H9 (cell line): ENCODE results near the gene DCAF5. TPM values are rescaled to one million over a fixed set of nuclear protein-coding genes. Genes with fewer than 3 reads are reported as not detected.

ENCODE experiments used
- DNase-seq: peaks from one replicate; pipeline ENCODE4 v3.0.0-alpha.2; 2017
- H2AFZ ChIP-seq: one replicate; pipeline ENCODE4 v1.6.1; 2013; ENCODE audit warnings: mild to moderate bottlenecking, low read length, control low read depth, moderate library complexity
- H2AK5ac ChIP-seq: 2 replicates; pipeline ENCODE4 v1.6.1; 2013; ENCODE audit warnings: low read length, control low read depth, mixed read lengths; ENCODE audit not compliant: insufficient read length
- H2BK120ac ChIP-seq: one replicate; pipeline ENCODE4 v1.6.1; 2013; ENCODE audit warnings: low read depth, mild to moderate bottlenecking, low read length, control low read depth, inconsistent platforms; ENCODE audit not compliant: poor library complexity, severe bottlenecking
- H2BK12ac ChIP-seq: 2 replicates; pipeline ENCODE4 v1.6.1; 2013; ENCODE audit warnings: low read length, control low read depth, mixed read lengths, low read depth; ENCODE audit not compliant: insufficient read length
- H2BK15ac ChIP-seq: 2 replicates; pipeline ENCODE4 v1.6.1; 2013; ENCODE audit warnings: low read depth, low read length, control low read depth
- H2BK20ac ChIP-seq: one replicate; pipeline ENCODE4 v1.6.1; 2013; ENCODE audit warnings: low read depth, mild to moderate bottlenecking, low read length, control low read depth, inconsistent platforms; ENCODE audit not compliant: poor library complexity, severe bottlenecking
- H2BK5ac ChIP-seq: 2 replicates; pipeline ENCODE4 v1.6.1; 2013; ENCODE audit warnings: low read length, control low read depth, mixed read lengths; ENCODE audit not compliant: insufficient read length
- H3K14ac ChIP-seq: 2 replicates; pipeline ENCODE4 v1.6.1; 2013; ENCODE audit warnings: low read length, control low read depth; ENCODE audit not compliant: insufficient read depth
- H3K18ac ChIP-seq: 2 replicates; pipeline ENCODE4 v1.6.1; 2013; ENCODE audit warnings: low read depth, mild to moderate bottlenecking, mixed read lengths, low read length, control low read depth; ENCODE audit not compliant: insufficient read length
- H3K23ac ChIP-seq: 2 replicates; pipeline ENCODE4 v1.6.1; 2013; ENCODE audit warnings: low read length, control low read depth, mixed read lengths, low read depth; ENCODE audit not compliant: insufficient read length
- H3K23me2 ChIP-seq: 2 replicates; pipeline ENCODE4 v1.6.1; 2013; ENCODE audit warnings: low read depth, mild to moderate bottlenecking, mixed read lengths, low read length, control low read depth; ENCODE audit not compliant: insufficient read length, poor library complexity, severe bottlenecking
- H3K27ac ChIP-seq: 2 replicates; pipeline ENCODE4 v1.5.1; 2013; ENCODE audit warnings: low read length, control low read depth, mixed read lengths, low read depth; ENCODE audit not compliant: insufficient read length
- H3K27me3 ChIP-seq: 2 replicates; pipeline ENCODE4 v1.6.1; 2013; ENCODE audit warnings: low read length, control low read depth, inconsistent platforms; ENCODE audit not compliant: insufficient read depth
- H3K4ac ChIP-seq: 2 replicates; pipeline ENCODE4 v1.6.1; 2013; ENCODE audit warnings: low read depth, mild to moderate bottlenecking, control low read depth, inconsistent platforms, low read length, moderate library complexity
- H3K4me1 ChIP-seq: 2 replicates; pipeline ENCODE4 v1.6.1; 2013; ENCODE audit warnings: low read length, control low read depth, inconsistent platforms; ENCODE audit not compliant: insufficient read depth
- H3K4me2 ChIP-seq: 2 replicates; pipeline ENCODE4 v1.6.1; 2013; ENCODE audit warnings: low read length, control low read depth, mixed read lengths; ENCODE audit not compliant: insufficient read length, insufficient read depth
- H3K56ac ChIP-seq: 2 replicates; pipeline ENCODE4 v1.6.1; 2013; ENCODE audit warnings: low read depth, mild to moderate bottlenecking, mixed read lengths, low read length, control low read depth; ENCODE audit not compliant: insufficient read length
- H3K79me1 ChIP-seq: 2 replicates; pipeline ENCODE4 v1.6.1; 2013; ENCODE audit warnings: low read depth, mild to moderate bottlenecking, moderate library complexity, low read length, control low read depth, inconsistent platforms; ENCODE audit not compliant: insufficient read depth, poor library complexity, severe bottlenecking
- H3K79me2 ChIP-seq: 2 replicates; pipeline ENCODE4 v1.6.1; 2013; ENCODE audit warnings: low read length, control low read depth, inconsistent platforms; ENCODE audit not compliant: insufficient read depth
- H3K9ac ChIP-seq: 2 replicates; pipeline ENCODE4 v1.6.1; 2013; ENCODE audit warnings: low read length, control low read depth, mixed read lengths; ENCODE audit not compliant: insufficient read length; ENCODE audit errors: extremely low read depth
- H3K9me3 ChIP-seq: one replicate; pipeline ENCODE4 v1.6.1; 2013; ENCODE audit warnings: low read depth, low read length, inconsistent platforms; ENCODE audit not compliant: control insufficient read depth
- H3T11ph ChIP-seq: one replicate; pipeline ENCODE4 v1.6.1; 2013; ENCODE audit warnings: mild to moderate bottlenecking, low read length, control low read depth, inconsistent platforms
- H4K20me1 ChIP-seq: one replicate; pipeline ENCODE4 v1.6.1; 2013; ENCODE audit not compliant: control insufficient read depth, insufficient read length, insufficient read depth
- H4K5ac ChIP-seq: 2 replicates; pipeline ENCODE4 v1.6.1; 2013; ENCODE audit warnings: low read depth, mild to moderate bottlenecking, mixed read lengths, low read length, control low read depth; ENCODE audit not compliant: insufficient read length
- H4K8ac ChIP-seq: replicated peaks from 2 replicates; pipeline ENCODE4 v1.6.1; 2013; ENCODE audit warnings: low read length, control low read depth, mixed read lengths, low read depth; ENCODE audit not compliant: insufficient read length
- H4K91ac ChIP-seq: 2 replicates; pipeline ENCODE4 v1.6.1; 2013; ENCODE audit warnings: low read depth, mild to moderate bottlenecking, moderate library complexity, mixed read lengths, low read length, control low read depth; ENCODE audit not compliant: insufficient read length
- H3K27ac Mint-ChIP-seq, 3 experiments: 2 replicates in 2 of 3; 3 replicates in 1 of 3; pipeline ENCODE4 v1.8.0; 2020 to 2021; ENCODE audit warnings: mixed read lengths in 3 of 3, mild to moderate bottlenecking in 1 of 3, moderate library complexity in 1 of 3
- H3K27me3 Mint-ChIP-seq: 2 replicates; pipeline ENCODE4 v1.8.0; 2021; ENCODE audit warnings: low read depth, mild to moderate bottlenecking, moderate library complexity, mixed read lengths
- H3K36me3 Mint-ChIP-seq, 3 experiments: 2 replicates in 2 of 3; 3 replicates in 1 of 3; pipeline ENCODE4 v1.8.0; 2020 to 2021; ENCODE audit warnings: low read depth in 3 of 3, mixed read lengths in 3 of 3; ENCODE audit not compliant: insufficient read depth in 1 of 3
- H3K4me1 Mint-ChIP-seq, 2 experiments: 2 replicates each; pipeline ENCODE4 v1.8.0; 2020; ENCODE audit warnings: mixed read lengths in 2 of 2
- H3K4me3 Mint-ChIP-seq, 2 experiments: 2 replicates in 1 of 2; 3 replicates in 1 of 2; pipeline ENCODE4 v1.8.0; 2020 to 2021; ENCODE audit warnings: mild to moderate bottlenecking in 2 of 2, mixed read lengths in 2 of 2, moderate library complexity in 1 of 2
- H3K9me3 Mint-ChIP-seq, 2 experiments: 2 replicates in 1 of 2; 3 replicates in 1 of 2; pipeline ENCODE4 v1.8.0; 2020; ENCODE audit warnings: mild to moderate bottlenecking in 2 of 2, mixed read lengths in 2 of 2, moderate library complexity in 1 of 2
- WGBS: extraction: QIAGEN DNeasy Blood & Tissue Kit; methylation state at CpG from one replicate; pipeline ENCODE4 v1.1.7; 2013; ENCODE audit warnings: missing lambda C conversion rate, low lambda C conversion rate, mixed read lengths; ENCODE audit not compliant: insufficient read length; ENCODE audit errors: extremely low coverage; 5-methylcytosine and 5-hydroxymethylcytosine counted together
- total RNA-seq: library from RNA; stranded (reverse); gene quantifications from 2 replicates; pipeline ENCODE4 v1.2.1, GENCODE V29; 2021
- TF ChIP-seq, protein P1 (sequence below): fragments of 200-600 bp; sonication (generic); conservative IDR thresholded peaks from 3 replicates; pipeline ENCODE4 v1.8.0; 2021; ENCODE audit warnings: antibody characterized with exemption, mild to moderate bottlenecking

DCAF5 gene
- total RNA-seq, 1 experiment from 2014 or later: 31.4 TPM

DNA sequence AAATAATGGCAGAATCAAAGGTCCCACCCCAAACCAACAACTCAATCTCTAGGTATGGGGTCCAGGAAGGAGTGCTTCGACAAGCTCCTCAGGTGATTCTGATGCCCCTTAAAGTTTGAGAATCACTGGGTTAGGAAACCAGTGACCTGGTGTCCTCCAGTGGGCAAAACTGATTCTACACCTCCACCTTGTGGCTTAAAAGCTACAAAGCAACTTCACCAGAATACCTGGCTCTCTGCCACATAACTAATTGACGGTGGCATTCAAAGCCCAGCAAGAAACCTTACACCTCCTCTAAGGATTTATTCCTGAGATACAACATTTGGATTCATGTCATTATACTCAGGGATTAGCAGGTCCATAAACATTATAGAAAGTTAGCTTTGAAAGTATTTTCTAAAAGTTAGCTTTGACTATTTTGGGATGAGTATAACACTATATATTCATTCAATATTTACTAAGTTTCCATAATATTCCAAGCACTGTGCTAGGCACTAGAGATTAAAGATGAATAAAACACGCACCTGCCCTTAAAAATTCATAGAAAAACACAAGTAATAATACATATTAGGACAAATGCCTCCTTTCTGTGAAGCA is 45.4 kb downstream of the DCAF5 start:
- no peak overlapping the region for H3K9ac ChIP-seq
- no peak overlapping the region for H4K5ac ChIP-seq
- H4K8ac ChIP-seq: no peak overlapping the region
- no peak overlapping the region for H2BK5ac ChIP-seq
- H3K4me2 ChIP-seq: no peak overlapping the region
- no peaks in the 10 kb centered on the region for H3K79me1 ChIP-seq
- no peak overlapping the region for H2BK20ac ChIP-seq
- H2BK15ac ChIP-seq: no peak overlapping the region
- no peak overlapping the region for H3K56ac ChIP-seq
- H3K4ac ChIP-seq: no peak overlapping the region
- H2AFZ ChIP-seq: no peak overlapping the region
- H3K4me1 ChIP-seq: no peaks in the 10 kb centered on the region
- no peaks in the 10 kb centered on the region for H3K9me3 ChIP-seq
- TF ChIP-seq, protein P1, sequence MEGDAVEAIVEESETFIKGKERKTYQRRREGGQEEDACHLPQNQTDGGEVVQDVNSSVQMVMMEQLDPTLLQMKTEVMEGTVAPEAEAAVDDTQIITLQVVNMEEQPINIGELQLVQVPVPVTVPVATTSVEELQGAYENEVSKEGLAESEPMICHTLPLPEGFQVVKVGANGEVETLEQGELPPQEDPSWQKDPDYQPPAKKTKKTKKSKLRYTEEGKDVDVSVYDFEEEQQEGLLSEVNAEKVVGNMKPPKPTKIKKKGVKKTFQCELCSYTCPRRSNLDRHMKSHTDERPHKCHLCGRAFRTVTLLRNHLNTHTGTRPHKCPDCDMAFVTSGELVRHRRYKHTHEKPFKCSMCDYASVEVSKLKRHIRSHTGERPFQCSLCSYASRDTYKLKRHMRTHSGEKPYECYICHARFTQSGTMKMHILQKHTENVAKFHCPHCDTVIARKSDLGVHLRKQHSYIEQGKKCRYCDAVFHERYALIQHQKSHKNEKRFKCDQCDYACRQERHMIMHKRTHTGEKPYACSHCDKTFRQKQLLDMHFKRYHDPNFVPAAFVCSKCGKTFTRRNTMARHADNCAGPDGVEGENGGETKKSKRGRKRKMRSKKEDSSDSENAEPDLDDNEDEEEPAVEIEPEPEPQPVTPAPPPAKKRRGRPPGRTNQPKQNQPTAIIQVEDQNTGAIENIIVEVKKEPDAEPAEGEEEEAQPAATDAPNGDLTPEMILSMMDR: peak; percentile 89
- no peak overlapping the region for H2BK12ac ChIP-seq
- H4K91ac ChIP-seq: no peak overlapping the region
- H3K27me3 ChIP-seq: no peaks in the 10 kb centered on the region
- H3K4me3 Mint-ChIP-seq: no peak overlapping the region
- no peak overlapping the region for H3K23ac ChIP-seq
- peaks cover 0 to 3% of the 10 kb centered on the region in 2 experiments; a peak in 2 of 4 replicates for H3K4me1 Mint-ChIP-seq
- H3K18ac ChIP-seq: no peak overlapping the region
- H4K20me1 ChIP-seq: no peaks in the 10 kb centered on the region
- H3K27ac Mint-ChIP-seq: peak overlapping the region in 1 of 3 experiments; percentile 88; a peak in 1 of 7 replicates
- H2BK120ac ChIP-seq: no peak overlapping the region
- no peak overlapping the region for H3K14ac ChIP-seq
- DNase-seq: peak; percentile 51
- H3K27ac ChIP-seq: no peak overlapping the region
- H3K79me2 ChIP-seq: no peaks in the 10 kb centered on the region
- no peaks in the 10 kb centered on the region for H3K27me3 Mint-ChIP-seq
- no peak overlapping the region for H2AK5ac ChIP-seq
- no peak overlapping the region for H3T11ph ChIP-seq
- H3K36me3 Mint-ChIP-seq: peaks cover 0 to 7% (median 0%) of the 10 kb centered on the region in 3 experiments; a peak in 2 of 7 replicates
- H3K23me2 ChIP-seq: no peaks in the 10 kb centered on the region
- no CpG with 5 or more reads among the region's 3 CpGs for WGBS
- no peaks in the 10 kb centered on the region for H3K9me3 Mint-ChIP-seq
